Glutamatergic neuron (in vitro differentiated cells): Measurements from ENCODE around the gene SYNJ2. TPM values are rescaled to one million over a fixed set of nuclear protein-coding genes. Genes with fewer than 3 reads are reported as not detected.

Experiments used
- DNase-seq: peaks from one replicate; pipeline ENCODE4 v3.0.0; 2022
- H3K27ac Mint-ChIP-seq: one replicate; pipeline ENCODE4 v1.8.0; 2020; ENCODE audit warnings: mild to moderate bottlenecking, mixed read lengths, inconsistent platforms; ENCODE audit not compliant: unreplicated experiment
- H3K27me3 Mint-ChIP-seq: one replicate; pipeline ENCODE4 v1.8.0; 2020; ENCODE audit warnings: mild to moderate bottlenecking, moderate library complexity, mixed read lengths, inconsistent platforms; ENCODE audit not compliant: unreplicated experiment
- H3K36me3 Mint-ChIP-seq: one replicate; pipeline ENCODE4 v1.8.0; 2020; ENCODE audit warnings: mild to moderate bottlenecking, mixed read lengths, inconsistent platforms; ENCODE audit not compliant: unreplicated experiment
- H3K4me1 Mint-ChIP-seq: one replicate; pipeline ENCODE4 v1.8.0; 2020; ENCODE audit warnings: mild to moderate bottlenecking, low read depth, mixed read lengths, inconsistent platforms; ENCODE audit not compliant: unreplicated experiment
- H3K4me3 Mint-ChIP-seq: one replicate; pipeline ENCODE4 v1.8.0; 2020; ENCODE audit warnings: mild to moderate bottlenecking, mixed read lengths, inconsistent platforms; ENCODE audit not compliant: unreplicated experiment
- H3K9me3 Mint-ChIP-seq: one replicate; pipeline ENCODE4 v1.8.0; 2020; ENCODE audit warnings: mild to moderate bottlenecking, moderate library complexity, mixed read lengths, inconsistent platforms; ENCODE audit not compliant: unreplicated experiment
- total RNA-seq: library from RNA; stranded (reverse); fragmentation: NEBNext Ultra II Directional; extraction: Animal tissue kit (Norgen Biotek cat#: 25700); gene quantifications from one replicate; pipeline ENCODE4 v1.2.1, GENCODE V29; 2021; ENCODE audit not compliant: unreplicated experiment
- TF ChIP-seq, protein P1 (sequence below): fragments of 200-600 bp; sonication (generic); IDR thresholded peaks from one replicate; pipeline ENCODE4 v1.5.0; 2021; ENCODE audit not compliant: partially characterized antibody, unreplicated experiment

The SYNJ2 gene
- total RNA-seq, 1 donor from 2014 or later, result 2.4 TPM

- H3K27me3 Mint-ChIP-seq, result peaks cover 4% of the 10 kb centered on the region
- no peak overlapping the region for H3K27ac Mint-ChIP-seq
- H3K36me3 Mint-ChIP-seq, result no peaks in the 10 kb centered on the region
- peaks cover 3% of the 10 kb centered on the region for H3K4me1 Mint-ChIP-seq
- peaks cover 2% of the 10 kb centered on the region for H3K9me3 Mint-ChIP-seq
- DNase-seq, result no peak
- TF ChIP-seq, protein P1, sequence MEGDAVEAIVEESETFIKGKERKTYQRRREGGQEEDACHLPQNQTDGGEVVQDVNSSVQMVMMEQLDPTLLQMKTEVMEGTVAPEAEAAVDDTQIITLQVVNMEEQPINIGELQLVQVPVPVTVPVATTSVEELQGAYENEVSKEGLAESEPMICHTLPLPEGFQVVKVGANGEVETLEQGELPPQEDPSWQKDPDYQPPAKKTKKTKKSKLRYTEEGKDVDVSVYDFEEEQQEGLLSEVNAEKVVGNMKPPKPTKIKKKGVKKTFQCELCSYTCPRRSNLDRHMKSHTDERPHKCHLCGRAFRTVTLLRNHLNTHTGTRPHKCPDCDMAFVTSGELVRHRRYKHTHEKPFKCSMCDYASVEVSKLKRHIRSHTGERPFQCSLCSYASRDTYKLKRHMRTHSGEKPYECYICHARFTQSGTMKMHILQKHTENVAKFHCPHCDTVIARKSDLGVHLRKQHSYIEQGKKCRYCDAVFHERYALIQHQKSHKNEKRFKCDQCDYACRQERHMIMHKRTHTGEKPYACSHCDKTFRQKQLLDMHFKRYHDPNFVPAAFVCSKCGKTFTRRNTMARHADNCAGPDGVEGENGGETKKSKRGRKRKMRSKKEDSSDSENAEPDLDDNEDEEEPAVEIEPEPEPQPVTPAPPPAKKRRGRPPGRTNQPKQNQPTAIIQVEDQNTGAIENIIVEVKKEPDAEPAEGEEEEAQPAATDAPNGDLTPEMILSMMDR, result no peak
- no peak overlapping the region for H3K4me3 Mint-ChIP-seq
These were observed 72.0 kb downstream of the SYNJ2 start for GRCh38 chr6:158053377-158054313.

GRCh38 chr6:158056355-158056754 is 74.7 kb downstream of the SYNJ2 start:
- Mint-ChIP-seq H3K27me3 (peaks cover 1% of the 10 kb centered on the region), H3K36me3 (no peaks in the 10 kb centered on the region), H3K4me3 (no peak overlapping the region), H3K27ac (no peak overlapping the region), H3K9me3 (peaks cover 2% of the 10 kb centered on the region), H3K4me1 (no peaks in the 10 kb centered on the region)
- DNase-seq, result no peak
- TF ChIP-seq, protein P1, result no peak

DNA sequence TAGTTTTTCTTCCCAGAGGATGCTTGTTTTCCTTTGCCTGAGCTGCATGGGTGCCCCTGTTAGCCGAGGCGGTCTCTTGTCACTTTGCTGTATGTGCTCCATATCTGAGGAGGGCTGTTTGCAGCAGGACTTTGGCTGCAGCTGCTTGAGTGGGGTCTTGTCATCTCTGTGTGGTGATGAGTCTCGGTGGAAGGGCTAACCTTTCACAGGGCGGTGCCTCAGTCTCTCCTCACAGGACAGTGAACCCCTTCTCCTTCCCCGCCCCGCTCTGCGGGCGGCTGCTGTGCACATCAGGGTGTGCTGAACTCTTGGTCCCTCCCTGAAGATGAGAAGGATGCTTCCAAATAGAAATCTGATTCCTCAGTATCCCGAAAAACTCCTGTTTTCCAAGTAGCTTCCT is 75.1 kb downstream of the SYNJ2 start:
- Mint-ChIP-seq H3K4me3 (no peak overlapping the region), H3K27me3 (peaks cover 1% of the 10 kb centered on the region), H3K9me3 (peaks cover 2% of the 10 kb centered on the region), H3K27ac (no peak overlapping the region), H3K4me1 (no peaks in the 10 kb centered on the region), H3K36me3 (no peaks in the 10 kb centered on the region)
- DNase-seq, result no peak
- TF ChIP-seq, protein P1, result no peak

GRCh38 chr6:158057213-158057987 is 75.7 kb downstream of the SYNJ2 start:
- Mint-ChIP-seq H3K36me3 (no peaks in the 10 kb centered on the region), H3K27ac (no peak overlapping the region), H3K9me3 (peaks cover 2% of the 10 kb centered on the region), H3K27me3 (peaks cover 1% of the 10 kb centered on the region), H3K4me1 (no peaks in the 10 kb centered on the region), H3K4me3 (no peak overlapping the region)
- no peak for DNase-seq
- TF ChIP-seq, protein P1, result no peak

DNA sequence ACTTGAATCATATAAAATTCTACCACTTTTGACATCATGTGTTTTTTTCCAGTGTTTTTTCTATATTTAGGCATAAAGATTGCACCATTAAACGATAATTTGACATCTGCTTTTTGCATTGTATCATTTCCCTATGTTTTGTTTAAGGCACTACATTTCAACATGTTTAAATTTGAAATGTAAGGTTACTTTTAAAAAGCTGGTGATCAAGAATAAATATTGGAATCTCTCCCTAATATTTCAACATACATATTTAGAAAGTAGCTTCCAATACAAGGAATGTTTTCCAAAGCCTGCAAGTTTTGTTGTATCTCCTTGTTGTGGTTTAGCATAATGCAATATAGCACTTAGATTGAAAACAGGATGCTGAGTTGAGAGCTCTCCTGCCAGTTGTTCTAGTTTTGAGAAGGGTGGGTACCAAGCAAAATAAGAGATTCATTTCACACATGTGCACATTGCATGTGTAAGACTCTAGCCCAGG is 76.5 kb downstream of the SYNJ2 start:
- Mint-ChIP-seq H3K4me1 (no peaks in the 10 kb centered on the region), H3K27me3 (peaks cover 3% of the 10 kb centered on the region), H3K36me3 (no peaks in the 10 kb centered on the region), H3K4me3 (no peak overlapping the region), H3K27ac (no peak overlapping the region), H3K9me3 (peaks cover 2% of the 10 kb centered on the region)
- DNase-seq, result no peak
- TF ChIP-seq, protein P1, result no peak
